Neural progenitor cell (in vitro differentiated cells): ENCODE data around the gene CIAPIN1. TPM values are rescaled to one million over a fixed set of nuclear protein-coding genes. Genes with fewer than 3 reads are reported as not detected.

Experiments used
- DNase-seq: peaks from one replicate; pipeline ENCODE4 v3.0.0-alpha.2; 2016; ENCODE audit warnings: low spot score
- H2AFZ ChIP-seq: fragments of 200-600 bp; sonication (generic); replicated peaks from 2 replicates; pipeline ENCODE4 v1.6.1; 2016; ENCODE audit warnings: antibody characterized with exemption
- H3F3A ChIP-seq: fragments of 200-600 bp; sonication (generic); 2 replicates; pipeline ENCODE4 v1.6.1; 2016; ENCODE audit warnings: antibody characterized with exemption, low read depth
- H3K27ac ChIP-seq: fragments of 200-600 bp; sonication (generic); 2 replicates; pipeline ENCODE4 v1.5.1; 2016; ENCODE audit warnings: mild to moderate bottlenecking
- H3K27me3 ChIP-seq: fragments of 200-600 bp; sonication (generic); 2 replicates; pipeline ENCODE4 v1.6.1; 2016; ENCODE audit warnings: mild to moderate bottlenecking, moderate library complexity
- H3K36me3 ChIP-seq: fragments of 200-600 bp; sonication (generic); 2 replicates; pipeline ENCODE4 v1.5.1; 2016
- H3K4me1 ChIP-seq: fragments of 200-600 bp; sonication (generic); 2 replicates; pipeline ENCODE4 v1.6.1; 2016; ENCODE audit warnings: mixed run types
- H3K4me2 ChIP-seq: fragments of 200-600 bp; sonication (generic); 2 replicates; pipeline ENCODE4 v1.6.1; 2016
- H3K4me3 ChIP-seq: fragments of 200-600 bp; sonication (generic); 2 replicates; pipeline ENCODE4 v1.5.1; 2016
- H3K79me2 ChIP-seq: fragments of 200-600 bp; sonication (generic); 2 replicates; pipeline ENCODE4 v1.6.1; 2016; ENCODE audit warnings: low read depth
- H3K9ac ChIP-seq: fragments of 200-600 bp; sonication (generic); 2 replicates; pipeline ENCODE4 v1.6.1; 2016
- H3K9me3 ChIP-seq: fragments of 200-600 bp; sonication (generic); 2 replicates; pipeline ENCODE4 v1.5.1; 2016; ENCODE audit warnings: low read depth
- H4K20me1 ChIP-seq: fragments of 200-600 bp; sonication (generic); 2 replicates; pipeline ENCODE4 v1.6.1; 2016; ENCODE audit warnings: low read depth
- H3K27ac Mint-ChIP-seq: 3 replicates; pipeline ENCODE4 v1.8.0; 2021; ENCODE audit warnings: mixed read lengths
- H3K27me3 Mint-ChIP-seq: 2 replicates; pipeline ENCODE4 v1.8.0; 2022; ENCODE audit warnings: low read depth, mild to moderate bottlenecking, inconsistent platforms, moderate library complexity, mixed read lengths; ENCODE audit not compliant: insufficient read depth
- H3K36me3 Mint-ChIP-seq: 3 replicates; pipeline ENCODE4 v1.8.0; 2021; ENCODE audit warnings: mixed read lengths
- H3K4me1 Mint-ChIP-seq: 3 replicates; pipeline ENCODE4 v1.8.0; 2021; ENCODE audit warnings: mixed read lengths
- H3K4me3 Mint-ChIP-seq: 3 replicates; pipeline ENCODE4 v1.8.0; 2021; ENCODE audit warnings: mild to moderate bottlenecking, moderate library complexity, mixed read lengths
- H3K9me3 Mint-ChIP-seq: 3 replicates; pipeline ENCODE4 v1.8.0; 2020; ENCODE audit warnings: mixed read lengths
- EZH2 ChIP-seq: fragments of 200-600 bp; sonication (generic); IDR thresholded peaks from 2 replicates; pipeline ENCODE4 v1.6.1; 2017; ENCODE audit warnings: antibody characterized with exemption, mild to moderate bottlenecking, moderate library complexity
- EZH2phosphoT487 ChIP-seq: fragments of 200-600 bp; sonication (generic); IDR thresholded peaks from 2 replicates; pipeline ENCODE4 v1.6.1; 2017; ENCODE audit warnings: antibody characterized with exemption
- total RNA-seq: library from RNA; depleted of rRNA; stranded (reverse); fragments of >200 nt; gene quantifications from 2 replicates; pipeline ENCODE4 v1.2.3, GENCODE V29; 2015; ENCODE audit warnings: low replicate concordance
- TF ChIP-seq, protein P1 (sequence below): fragments of 200-600 bp; sonication (generic); IDR thresholded peaks from 2 replicates; pipeline ENCODE4 v1.5.1; 2017; ENCODE audit warnings: antibody characterized with exemption, mild to moderate bottlenecking

The CIAPIN1 gene
- total RNA-seq, 1 donor from 2014 or later: 89.2 TPM

DNA sequence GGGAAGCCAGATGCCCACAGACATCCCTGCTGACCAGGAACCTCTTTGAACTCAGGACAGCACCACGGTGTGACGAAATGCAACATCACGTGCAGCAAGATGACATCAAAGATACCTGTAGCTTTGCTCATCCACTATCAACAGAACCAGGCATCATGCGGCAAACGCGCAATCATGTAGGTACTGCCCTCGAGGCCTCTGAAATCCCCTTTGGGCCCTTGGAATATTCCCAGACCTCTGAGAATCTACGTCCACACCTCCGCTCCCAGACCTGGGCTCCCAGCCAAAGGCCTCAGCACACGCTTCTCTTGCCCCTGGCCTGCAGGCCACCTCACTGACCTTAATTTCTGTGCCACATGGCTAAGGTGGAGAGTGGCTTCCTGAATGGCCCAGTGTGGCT, 67.6 kb downstream of the CIAPIN1 start:
- Histone ChIP-seq H2AFZ (no peak overlapping the region), H3K9me3 (no peaks in the 10 kb centered on the region), H3K4me2 (no peak overlapping the region), H3K79me2 (no peaks in the 10 kb centered on the region), H4K20me1 (no peaks in the 10 kb centered on the region), H3F3A (no peaks in the 10 kb centered on the region), H3K36me3 (no peaks in the 10 kb centered on the region), H3K27ac (no peak overlapping the region), H3K9ac (no peak overlapping the region), H3K27me3 (no peaks in the 10 kb centered on the region), H3K4me3 (no peak overlapping the region), H3K4me1 (peaks cover under 1% of the 10 kb centered on the region)
- H3K36me3 Mint-ChIP-seq: peaks cover 8% of the 10 kb centered on the region
- DNase-seq: no peak
- H3K4me1 Mint-ChIP-seq: peaks cover 22% of the 10 kb centered on the region
- peaks cover 7% of the 10 kb centered on the region for H3K27me3 Mint-ChIP-seq
- H3K4me3 Mint-ChIP-seq: no peak overlapping the region
- no peaks in the 10 kb centered on the region for H3K9me3 Mint-ChIP-seq
- TF ChIP-seq EZH2 (no peak), EZH2phosphoT487 (no peak)
- TF ChIP-seq, protein P1, sequence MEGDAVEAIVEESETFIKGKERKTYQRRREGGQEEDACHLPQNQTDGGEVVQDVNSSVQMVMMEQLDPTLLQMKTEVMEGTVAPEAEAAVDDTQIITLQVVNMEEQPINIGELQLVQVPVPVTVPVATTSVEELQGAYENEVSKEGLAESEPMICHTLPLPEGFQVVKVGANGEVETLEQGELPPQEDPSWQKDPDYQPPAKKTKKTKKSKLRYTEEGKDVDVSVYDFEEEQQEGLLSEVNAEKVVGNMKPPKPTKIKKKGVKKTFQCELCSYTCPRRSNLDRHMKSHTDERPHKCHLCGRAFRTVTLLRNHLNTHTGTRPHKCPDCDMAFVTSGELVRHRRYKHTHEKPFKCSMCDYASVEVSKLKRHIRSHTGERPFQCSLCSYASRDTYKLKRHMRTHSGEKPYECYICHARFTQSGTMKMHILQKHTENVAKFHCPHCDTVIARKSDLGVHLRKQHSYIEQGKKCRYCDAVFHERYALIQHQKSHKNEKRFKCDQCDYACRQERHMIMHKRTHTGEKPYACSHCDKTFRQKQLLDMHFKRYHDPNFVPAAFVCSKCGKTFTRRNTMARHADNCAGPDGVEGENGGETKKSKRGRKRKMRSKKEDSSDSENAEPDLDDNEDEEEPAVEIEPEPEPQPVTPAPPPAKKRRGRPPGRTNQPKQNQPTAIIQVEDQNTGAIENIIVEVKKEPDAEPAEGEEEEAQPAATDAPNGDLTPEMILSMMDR: no peak
- no peak overlapping the region for H3K27ac Mint-ChIP-seq

Other genes with a start within 250 kb of the CIAPIN1 start
- 36.1 and 41.5 TPM in 2 replicates for gene ARL2BP, start 202.1 kb downstream of the CIAPIN1 start, total RNA-seq
- 0.86 and 1.6 TPM in 2 replicates for gene PLLP, start 162.7 kb downstream of the CIAPIN1 start, total RNA-seq
- not detected in 2 replicates for gene CCL22, start 88.6 kb downstream of the CIAPIN1 start, total RNA-seq
- gene CX3CL1, start 74.9 kb downstream of the CIAPIN1 start, total RNA-seq: 0.65 and 0.96 TPM in 2 replicates
- gene CCL17, start 42.6 kb downstream of the CIAPIN1 start, total RNA-seq: not detected in 2 replicates
- gene COQ9, start 94 bp upstream of the CIAPIN1 start, total RNA-seq: 20.2 and 20.3 TPM in 2 replicates
- 58.4 and 97.4 TPM in 2 replicates for gene POLR2C, start 15.3 kb upstream of the CIAPIN1 start, total RNA-seq
- 10.5 and 27.4 TPM in 2 replicates for gene DOK4, start 39.1 kb upstream of the CIAPIN1 start, total RNA-seq
- gene CCDC102A, start 89.2 kb upstream of the CIAPIN1 start, total RNA-seq: 3.9 and 12.8 TPM in 2 replicates
- gene ADGRG5, start 95.3 kb upstream of the CIAPIN1 start, total RNA-seq: 2.2 and 3.1 TPM in 2 replicates
- gene ADGRG1, start 181.2 kb upstream of the CIAPIN1 start, total RNA-seq: 8.0 and 17.5 TPM in 2 replicates
- gene ADGRG3, start 220.9 kb upstream of the CIAPIN1 start, total RNA-seq: not detected in 2 replicates
- gene DRC7, start 247.4 kb upstream of the CIAPIN1 start, total RNA-seq: 0.41 and 0.84 TPM in 2 replicates